SK-N-MC (cell line): Measurements from ENCODE around the gene KLF7.
A peak's percentile ranks its signal among the peaks of the same experiment; 100 is the strongest.

ENCODE experiments used
- DNase-seq: peaks from one replicate; pipeline ENCODE4 v3.0.0-alpha.2; 2011; ENCODE audit warnings: low read depth, low spot score
- H3K27ac ChIP-seq: fragments of 200-600 bp; sonication (generic); 2 replicates; pipeline ENCODE4 v1.5.1; 2016; ENCODE audit warnings: mixed run types
- H3K36me3 ChIP-seq: fragments of 200-600 bp; sonication (generic); 2 replicates; pipeline ENCODE4 v1.6.1; 2017; ENCODE audit warnings: antibody characterized with exemption, low read length, mixed read lengths; ENCODE audit not compliant: insufficient read depth
- H3K4me3 ChIP-seq: fragments of 200-600 bp; sonication (generic); 2 replicates; pipeline ENCODE4 v1.5.1; 2016
- H3K9ac ChIP-seq: fragments of 200-600 bp; sonication (generic); 2 replicates; pipeline ENCODE4 v1.8.0; 2017; ENCODE audit warnings: mixed run types, mixed read lengths; ENCODE audit not compliant: insufficient read length
- H3K9me3 ChIP-seq: fragments of 200-600 bp; sonication (generic); 2 replicates; pipeline ENCODE4 v1.6.1; 2017; ENCODE audit warnings: low read depth, mild to moderate bottlenecking, antibody characterized with exemption, low read length, moderate library complexity, mixed read lengths
- EZH2 ChIP-seq: fragments of 200-600 bp; sonication (generic); IDR thresholded peaks from one replicate; pipeline ENCODE4 v1.6.1; 2017; ENCODE audit warnings: antibody characterized with exemption
- FOXP2 ChIP-seq: optimal IDR thresholded peaks from 2 replicates; pipeline ENCODE3; 2011; ENCODE audit warnings: mild to moderate bottlenecking, moderate library complexity; ENCODE audit not compliant: insufficient read depth; ENCODE audit errors: extremely low read length, control extremely low read depth
- POLR2AphosphoS5 ChIP-seq: IDR thresholded peaks from 2 replicates; pipeline ENCODE4 v1.6.1; 2012; ENCODE audit warnings: mild to moderate bottlenecking, low read depth, low read length, borderline replicate concordance

The KLF7 gene

DNA sequence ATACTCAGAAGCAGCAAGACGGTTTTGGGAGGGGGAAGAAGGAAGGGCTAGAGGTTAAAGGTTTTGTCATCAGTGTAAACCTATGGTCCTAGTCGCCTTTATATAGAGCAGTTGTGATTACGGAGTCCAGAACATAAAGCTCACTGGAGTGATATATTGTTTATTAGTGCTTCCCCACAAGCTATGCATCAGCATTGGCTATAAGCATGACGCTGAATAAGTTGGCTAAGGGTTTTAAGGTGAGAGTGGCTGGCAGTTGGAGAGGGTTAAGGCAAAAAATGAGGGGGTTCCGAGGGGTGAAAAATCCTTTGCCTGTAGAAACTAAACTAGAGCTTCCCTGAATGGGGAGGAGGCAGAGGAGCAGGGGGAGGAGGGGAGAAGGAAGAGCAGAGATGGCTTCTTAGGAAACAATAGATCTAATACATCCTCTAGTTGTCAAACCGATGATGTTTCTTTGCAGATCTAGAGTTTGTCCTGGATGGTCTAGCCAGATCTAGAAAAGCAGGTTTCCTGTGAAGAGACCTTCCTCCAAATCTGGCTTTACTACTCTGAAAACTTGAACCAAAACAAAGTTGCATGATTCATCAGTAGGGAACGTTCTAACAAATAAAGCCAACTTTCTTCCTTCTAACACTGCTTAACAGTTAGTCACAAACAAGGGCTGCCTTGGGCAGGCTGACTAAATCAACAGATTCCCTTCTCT, 2.5 kb downstream of the KLF7 start:
- Histone ChIP-seq H3K36me3 (no peaks in the 10 kb centered on the region), H3K9ac (peak overlapping the region; percentile 99), H3K4me3 (peak overlapping the region; percentile 92), H3K9me3 (no peaks in the 10 kb centered on the region), H3K27ac (peak overlapping the region; percentile 5; the same call in 1 of the 2 replicates)
- TF ChIP-seq FOXP2 (no peak), POLR2AphosphoS5 (no peak), EZH2 (no peak)
- DNase-seq = no peak

DNA sequence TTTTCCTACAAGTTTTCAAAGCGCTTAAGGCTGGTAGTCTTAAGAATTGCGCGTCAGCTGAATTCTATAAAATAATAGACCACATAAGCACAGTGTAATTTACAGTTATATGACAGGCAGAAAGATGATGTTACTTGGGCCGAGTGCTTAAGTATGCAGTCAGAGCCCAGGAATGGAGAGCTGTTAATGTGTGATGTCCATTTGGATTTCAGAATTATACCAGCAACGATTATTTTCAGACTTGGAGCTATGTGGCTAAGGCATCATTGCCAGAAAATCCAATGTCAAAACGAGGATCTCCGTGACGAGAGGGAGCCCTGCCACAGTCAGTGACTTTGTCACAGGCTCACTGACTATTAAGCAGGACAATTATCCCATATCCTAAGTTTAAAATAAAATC, 3.4 kb downstream of the KLF7 start:
- Histone ChIP-seq H3K9ac (no peak overlapping the region), H3K9me3 (no peaks in the 10 kb centered on the region), H3K27ac (no peak overlapping the region), H3K36me3 (no peaks in the 10 kb centered on the region), H3K4me3 (peak overlapping the region; percentile 92)
- TF ChIP-seq FOXP2 (no peak), EZH2 (no peak)
- no peak for DNase-seq

DNA sequence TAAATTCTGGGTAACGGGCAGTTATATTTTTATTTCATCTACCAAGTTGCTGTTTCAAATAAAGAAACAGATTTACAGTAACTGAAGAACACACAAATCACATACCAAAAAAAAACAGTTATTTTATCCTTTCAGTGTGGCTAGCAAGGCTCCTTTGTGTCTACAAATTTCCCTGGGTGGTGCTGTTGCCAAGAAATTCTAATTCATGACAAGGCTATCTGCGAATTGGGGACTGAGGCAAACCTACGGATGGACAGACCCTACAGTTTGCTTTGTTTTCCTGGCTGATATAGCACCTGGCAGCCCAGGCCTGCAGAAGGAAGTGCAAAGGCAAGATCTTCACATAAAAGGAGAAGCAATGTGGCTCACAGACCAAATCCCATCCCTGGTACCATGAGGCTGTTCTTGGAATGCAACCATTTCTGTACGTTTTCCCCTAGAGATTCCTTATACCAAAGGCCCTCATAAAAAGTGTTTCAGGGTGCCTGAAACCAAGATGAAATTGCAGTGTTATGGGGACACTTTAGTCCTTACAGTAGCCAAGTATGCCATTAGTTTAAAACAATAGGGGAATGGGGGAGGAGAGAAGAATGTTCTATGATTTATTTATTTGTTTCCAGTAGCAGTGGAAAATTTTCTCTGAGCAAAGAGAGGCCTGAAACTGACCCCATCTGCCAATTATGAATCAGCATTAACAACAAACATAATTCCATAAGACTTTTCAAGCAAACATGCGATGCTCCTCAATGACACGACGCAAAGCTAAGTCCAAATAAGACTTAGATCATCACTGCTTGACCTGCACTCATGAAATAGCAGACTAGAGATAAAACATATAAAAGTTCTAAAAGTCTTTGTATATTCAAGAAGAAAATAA, 4.3 kb downstream of the KLF7 start:
- Histone ChIP-seq H3K9me3 (no peaks in the 10 kb centered on the region), H3K27ac (no peak overlapping the region), H3K36me3 (no peaks in the 10 kb centered on the region), H3K4me3 (peak overlapping the region; percentile 92; the same call in 1 of the 2 replicates), H3K9ac (no peak overlapping the region)
- no peak for TF ChIP-seq POLR2AphosphoS5
- TF ChIP-seq EZH2 = no peak
- no peak for TF ChIP-seq FOXP2
- no peak for DNase-seq

DNA sequence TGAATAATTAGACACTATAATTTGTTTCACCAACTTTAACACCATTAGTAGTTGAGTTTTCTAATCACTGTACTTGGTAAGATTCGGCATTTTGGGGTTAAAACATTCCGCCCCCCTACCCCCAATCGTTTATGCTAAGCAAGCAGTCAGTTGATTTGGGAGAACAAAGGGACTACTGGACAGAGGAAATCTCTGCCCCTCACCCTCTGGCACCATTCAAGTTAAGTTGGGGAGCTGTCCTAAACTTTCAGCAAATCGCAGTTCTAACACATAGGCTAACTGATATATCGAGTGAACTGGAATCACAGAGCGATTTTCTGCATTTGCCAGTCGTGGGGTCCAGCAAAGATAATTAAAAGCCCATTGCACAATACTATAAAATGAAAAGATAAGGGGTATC, 5.6 kb downstream of the KLF7 start:
- H3K9ac ChIP-seq = no peak overlapping the region
- no peak overlapping the region for H3K27ac ChIP-seq
- TF ChIP-seq POLR2AphosphoS5 (no peak), EZH2 (no peak), FOXP2 (no peak)
- no peak for DNase-seq
- H3K36me3 ChIP-seq = no peaks in the 10 kb centered on the region
- no peak overlapping the region for H3K4me3 ChIP-seq
- no peaks in the 10 kb centered on the region for H3K9me3 ChIP-seq

DNA sequence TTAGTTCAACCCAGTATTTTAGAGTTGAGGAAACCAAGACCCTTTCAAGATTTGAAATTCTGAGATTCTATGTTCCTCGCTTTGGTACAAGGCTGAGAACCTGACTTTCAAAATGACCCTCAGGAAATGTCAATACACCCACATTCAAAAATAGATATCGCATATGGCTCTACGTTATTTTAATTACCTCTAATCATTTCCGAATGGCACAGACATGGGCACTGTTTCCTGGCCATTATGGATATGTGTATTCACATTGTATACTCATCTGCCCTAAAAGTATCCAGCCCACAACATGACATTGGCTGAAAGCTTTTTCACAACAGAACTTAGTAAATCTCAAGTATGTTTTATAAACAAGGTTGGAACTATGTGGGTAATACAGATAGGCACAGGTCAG, 6.7 kb downstream of the KLF7 start:
- no peaks in the 10 kb centered on the region for H3K9me3 ChIP-seq
- H3K4me3 ChIP-seq = no peak overlapping the region
- DNase-seq = no peak
- H3K36me3 ChIP-seq = no peaks in the 10 kb centered on the region
- H3K9ac ChIP-seq = no peak overlapping the region
- H3K27ac ChIP-seq = no peak overlapping the region
- TF ChIP-seq EZH2 = no peak
- TF ChIP-seq POLR2AphosphoS5 = no peak
- TF ChIP-seq FOXP2 = no peak

DNA sequence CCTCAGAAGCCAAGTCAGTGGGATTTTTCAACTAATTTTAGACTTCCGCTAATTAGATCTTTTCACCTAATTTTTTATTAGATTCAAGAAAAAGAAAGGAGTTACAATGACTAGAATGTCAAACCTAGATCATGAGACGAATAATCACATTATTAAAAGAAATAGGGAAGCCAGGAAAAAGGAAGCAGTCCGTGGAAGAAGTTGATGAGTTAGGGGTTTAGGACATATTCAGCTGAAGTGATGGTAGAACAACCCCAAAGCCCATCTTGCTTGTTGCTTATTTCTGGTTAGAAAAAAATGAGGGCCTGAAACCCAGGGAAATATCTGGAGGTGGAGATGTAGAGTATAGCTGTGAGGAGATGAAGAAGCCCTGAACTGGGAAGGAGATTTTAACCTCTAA, 8.0 kb downstream of the KLF7 start:
- Histone ChIP-seq H3K4me3 (no peak overlapping the region), H3K9ac (no peak overlapping the region), H3K9me3 (no peaks in the 10 kb centered on the region), H3K36me3 (no peaks in the 10 kb centered on the region), H3K27ac (no peak overlapping the region)
- DNase-seq = no peak
- no peak for TF ChIP-seq FOXP2
- no peak for TF ChIP-seq POLR2AphosphoS5
- no peak for TF ChIP-seq EZH2

DNA sequence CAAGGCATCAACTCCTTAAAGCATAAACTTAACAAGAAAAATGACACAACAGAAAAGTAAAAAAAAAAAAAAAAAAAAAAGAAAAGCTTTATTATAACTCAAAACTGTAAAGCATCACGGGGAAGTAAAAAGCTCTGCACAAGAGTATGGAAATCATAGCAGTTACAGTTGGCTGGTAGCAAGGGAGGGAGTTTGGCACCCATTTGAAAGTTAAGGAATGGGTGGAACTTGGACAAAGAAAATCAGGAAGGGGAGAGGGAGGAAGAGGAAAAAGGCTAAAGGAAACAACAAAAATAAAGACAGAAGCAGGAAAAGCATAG, 8.6 kb downstream of the KLF7 start:
- H3K9ac ChIP-seq = no peak overlapping the region
- H3K4me3 ChIP-seq = no peak overlapping the region
- no peak for DNase-seq
- H3K36me3 ChIP-seq = no peaks in the 10 kb centered on the region
- H3K9me3 ChIP-seq = no peaks in the 10 kb centered on the region
- H3K27ac ChIP-seq = no peak overlapping the region
- no peak for TF ChIP-seq FOXP2
- no peak for TF ChIP-seq EZH2
- TF ChIP-seq POLR2AphosphoS5 = no peak

DNA sequence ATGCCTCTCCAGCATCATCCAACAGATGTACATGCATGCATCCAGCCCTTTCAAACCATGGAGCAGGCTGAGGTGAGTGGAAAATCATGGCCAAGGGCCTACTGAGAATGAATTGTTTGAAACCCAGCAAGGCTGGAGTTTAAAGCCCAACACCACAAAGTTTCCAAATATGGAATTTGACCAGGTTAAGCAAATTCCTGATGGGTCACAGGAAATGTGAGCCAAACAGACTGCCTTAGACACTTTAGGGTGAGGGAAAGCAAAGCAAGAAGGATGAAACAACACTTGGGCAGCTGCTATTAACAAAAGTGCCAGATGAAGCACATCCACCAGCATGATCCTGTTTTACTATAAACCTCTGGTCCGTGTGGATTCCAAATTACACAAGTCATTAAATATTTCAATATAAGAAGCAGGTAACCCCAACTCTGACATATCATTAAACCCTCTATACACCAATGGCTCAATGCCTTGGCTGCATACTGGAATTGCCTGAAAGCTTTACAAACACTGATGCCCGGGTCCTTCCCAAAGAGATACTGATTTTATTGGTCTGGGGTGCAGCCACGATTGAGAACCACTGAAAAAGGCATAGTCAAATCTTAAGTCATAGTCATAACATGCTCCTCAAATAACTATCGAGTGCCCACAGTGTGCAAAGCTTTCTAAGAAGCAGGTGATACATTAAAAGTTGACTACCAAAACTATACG, 9.1 kb downstream of the KLF7 start:
- no peak for TF ChIP-seq FOXP2
- no peak for TF ChIP-seq POLR2AphosphoS5
- no peak for TF ChIP-seq EZH2
- no peaks in the 10 kb centered on the region for H3K9me3 ChIP-seq
- H3K27ac ChIP-seq = no peak overlapping the region
- H3K36me3 ChIP-seq = no peaks in the 10 kb centered on the region
- H3K4me3 ChIP-seq = no peak overlapping the region
- no peak for DNase-seq
- H3K9ac ChIP-seq = no peak overlapping the region
